GM12891 (cell line): ENCODE data around the gene PPP2R2B.

Source experiments
- PAX5 ChIP-seq: IDR thresholded peaks from 2 replicates; pipeline ENCODE4 v1.6.1; 2011; ENCODE audit warnings: low read length, moderate library complexity, mild to moderate bottlenecking; ENCODE audit not compliant: insufficient read depth, severe bottlenecking
- POLR2A ChIP-seq: IDR thresholded peaks from 2 replicates; pipeline ENCODE4 v1.6.1; 2011; ENCODE audit warnings: low read depth, low read length, control low read depth
- POLR2AphosphoS5 ChIP-seq: IDR thresholded peaks from 2 replicates; pipeline ENCODE4 v1.6.1; 2011; ENCODE audit warnings: low read depth, low read length, control low read depth
- TAF1 ChIP-seq: IDR thresholded peaks from 2 replicates; pipeline ENCODE4 v1.6.1; 2011; ENCODE audit warnings: low read depth, low read length, control low read depth

DNA sequence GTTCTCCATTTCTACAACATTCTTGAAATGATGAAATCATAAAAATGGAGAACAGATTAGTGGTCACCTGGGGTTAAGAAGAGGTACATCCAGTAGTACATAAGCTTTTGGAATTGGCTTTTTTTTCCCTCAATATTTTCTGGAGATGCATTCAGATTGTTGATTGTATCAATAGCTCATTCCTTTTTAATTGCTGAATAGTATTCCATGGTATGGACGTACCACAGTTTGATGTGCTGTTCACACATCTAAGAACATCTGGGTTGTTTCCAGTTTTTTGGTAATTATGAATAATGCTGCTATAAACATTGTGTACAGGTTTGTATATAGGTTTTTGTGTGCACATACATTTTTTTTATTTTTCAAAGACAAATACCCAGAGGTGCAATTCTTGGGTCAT, 130.0 kb downstream of the PPP2R2B start:
- TF ChIP-seq POLR2A, result no peak
- TF ChIP-seq POLR2AphosphoS5, result no peak
- no peak for TF ChIP-seq PAX5
- TF ChIP-seq TAF1, result no peak
